AG20443 (cell line): ENCODE measurements around the gene KCNH8.
A peak's percentile ranks its signal among the peaks of the same experiment; 100 is the strongest.
"Not testable (repeated sequence)": the region's sequence is repeated elsewhere in the genome, so short reads cannot be mapped to it uniquely, and the experiment has no call there.

ENCODE experiments used
- DNase-seq: peaks from one replicate; pipeline ENCODE4 v3.0.0; 2012; ENCODE audit warnings: low spot score, mixed read lengths

Gene KCNH8

GRCh38 chr3:19147905-19148767 is at the start of gene KCNH8:
Gene KCNH8, plus strand, starts transcription at chr3:19148510. Its CDS starts 210 bp downstream, at chr3:19148720.
- DNase-seq = peak; percentile 11

- DNase-seq = not testable (repeated sequence)
Measured at GRCh38 chr3:19102654-19103290, 45.5 kb upstream of the KCNH8 start.

- no peak for DNase-seq
Measured at GRCh38 chr3:19103510-19103909, 44.8 kb upstream of the KCNH8 start.

- no peak for DNase-seq
Measured at GRCh38 chr3:19104459-19104858, 43.9 kb upstream of the KCNH8 start.

- DNase-seq = no peak
Measured at GRCh38 chr3:19105826-19106225, 42.5 kb upstream of the KCNH8 start.

- DNase-seq = no peak
Measured at GRCh38 chr3:19106307-19106706, 42.0 kb upstream of the KCNH8 start.

GRCh38 chr3:19107719-19108118 is 40.6 kb upstream of the KCNH8 start:
- DNase-seq = no peak

GRCh38 chr3:19110335-19110895 is 37.9 kb upstream of the KCNH8 start:
- DNase-seq = no peak

- no peak for DNase-seq
Measured at GRCh38 chr3:19114461-19114860, 33.8 kb upstream of the KCNH8 start.

GRCh38 chr3:19116239-19116638 is 32.1 kb upstream of the KCNH8 start:
- no peak for DNase-seq

GRCh38 chr3:19124752-19125151 is 23.6 kb upstream of the KCNH8 start:
- no peak for DNase-seq

GRCh38 chr3:19139863-19140262 is 8.4 kb upstream of the KCNH8 start:
- DNase-seq = no peak

GRCh38 chr3:19146685-19147650 is 1.3 kb upstream of the KCNH8 start:
- DNase-seq = peak; percentile 74

- DNase-seq = no peak
Measured at GRCh38 chr3:19148768-19149091, 420 bp downstream of the KCNH8 start.

GRCh38 chr3:19149368-19149767 is 1.1 kb downstream of the KCNH8 start:
- DNase-seq = peak; percentile 26

- DNase-seq = no peak
Measured at GRCh38 chr3:19151171-19151570, 2.9 kb downstream of the KCNH8 start.

- no peak for DNase-seq
Measured at GRCh38 chr3:19154693-19155250, 6.5 kb downstream of the KCNH8 start.

- no peak for DNase-seq
Measured at GRCh38 chr3:19155375-19155774, 7.1 kb downstream of the KCNH8 start.

- no peak for DNase-seq
Measured at GRCh38 chr3:19159966-19160635, 11.8 kb downstream of the KCNH8 start.

- no peak for DNase-seq
Measured at GRCh38 chr3:19165654-19166053, 17.3 kb downstream of the KCNH8 start.

- no peak for DNase-seq
Measured at GRCh38 chr3:19171794-19172193, 23.5 kb downstream of the KCNH8 start.
